Liver (tissue), 9 donors: ENCODE data around the gene ALG1. TPM values are rescaled to one million over a fixed set of nuclear protein-coding genes. Genes with fewer than 3 reads are reported as not detected.
A peak's percentile ranks its signal among the peaks of the same experiment; 100 is the strongest.

Experiments used
- DNase-seq: peaks from one replicate; pipeline ENCODE4 v3.0.0-alpha.2; 2017; ENCODE audit warnings: low spot score
- H3K27ac ChIP-seq, 2 donors: one replicate each; pipeline ENCODE4 v1.7.0; 2013; ENCODE audit warnings: inconsistent platforms in 2 of 2, low read length in 2 of 2, control low read depth in 1 of 2, low read depth in 1 of 2, mild to moderate bottlenecking in 1 of 2
- H3K27me3 ChIP-seq, 4 donors: one replicate each; pipeline versions ENCODE4 v1.6.1 to v1.7.0; 2013; ENCODE audit warnings: low read length in 3 of 4, inconsistent platforms in 1 of 4, mild to moderate bottlenecking in 1 of 4, moderate library complexity in 1 of 4; ENCODE audit not compliant: control insufficient read depth in 4 of 4, insufficient read depth in 4 of 4
- H3K36me3 ChIP-seq, 4 donors: one replicate each; pipeline versions ENCODE4 v1.6.1 to v1.7.0; 2013; ENCODE audit warnings: low read length in 3 of 4, mild to moderate bottlenecking in 3 of 4, low read depth in 1 of 4, moderate library complexity in 1 of 4; ENCODE audit not compliant: control insufficient read depth in 4 of 4, insufficient read depth in 3 of 4
- H3K4me1 ChIP-seq, 4 donors: one replicate each; pipeline versions ENCODE4 v1.6.1 to v1.7.0; 2013; ENCODE audit warnings: low read length in 3 of 4, mild to moderate bottlenecking in 3 of 4, moderate library complexity in 1 of 4; ENCODE audit not compliant: control insufficient read depth in 4 of 4, insufficient read depth in 4 of 4
- H3K4me3 ChIP-seq, 3 donors: one replicate each; pipeline versions ENCODE4 v1.6.1 to v1.7.0; 2013; ENCODE audit warnings: low read length in 3 of 3, control low read depth in 1 of 3, low read depth in 1 of 3, mild to moderate bottlenecking in 1 of 3
- H3K9ac ChIP-seq, 2 donors: one replicate each; pipeline ENCODE4 v1.7.0; 2013; ENCODE audit warnings: low read length in 2 of 2, mild to moderate bottlenecking in 2 of 2, moderate library complexity in 2 of 2, control low read depth in 1 of 2, low read depth in 1 of 2
- H3K9me3 ChIP-seq, 4 donors: one replicate each; pipeline versions ENCODE4 v1.6.1 to v1.7.0; 2013; ENCODE audit warnings: low read length in 3 of 4; ENCODE audit not compliant: control insufficient read depth in 4 of 4
- EGR1 ChIP-seq, 2 donors: IDR thresholded peaks; 2 replicates each; pipeline ENCODE4 v1.6.1; 2016 to 2018; ENCODE audit warnings: antibody characterized with exemption in 2 of 2, low read depth in 2 of 2
- FOXA1 ChIP-seq: IDR thresholded peaks from 2 replicates; pipeline ENCODE4 v1.6.1; 2016; ENCODE audit warnings: antibody characterized with exemption
- FOXA2 ChIP-seq: IDR thresholded peaks from 2 replicates; pipeline ENCODE4 v1.6.1; 2016; ENCODE audit warnings: antibody characterized with exemption
- HNF4G ChIP-seq: IDR thresholded peaks from 2 replicates; pipeline ENCODE4 v1.6.1; 2016; ENCODE audit warnings: antibody characterized with exemption
- JUND ChIP-seq, 2 donors: IDR thresholded peaks; 2 replicates each; pipeline ENCODE4 v1.6.1; 2016; ENCODE audit warnings: antibody characterized with exemption in 2 of 2
- MAX ChIP-seq: IDR thresholded peaks from 2 replicates; pipeline ENCODE4 v1.6.1; 2016; ENCODE audit warnings: antibody characterized with exemption
- NR2F2 ChIP-seq: IDR thresholded peaks from 2 replicates; pipeline ENCODE4 v1.6.1; 2016; ENCODE audit warnings: antibody characterized with exemption
- RAD21 ChIP-seq, 2 donors: IDR thresholded peaks; 2 replicates each; pipeline ENCODE4 v1.6.1; 2016; ENCODE audit warnings: antibody characterized with exemption in 2 of 2, mild to moderate bottlenecking in 2 of 2
- SP1 ChIP-seq: IDR thresholded peaks from 2 replicates; pipeline ENCODE4 v1.6.1; 2018; ENCODE audit warnings: antibody characterized with exemption, mild to moderate bottlenecking
- TAF1 ChIP-seq: conservative IDR thresholded peaks from 2 replicates; pipeline ENCODE4 v1.6.1; 2016; ENCODE audit warnings: antibody characterized with exemption, mild to moderate bottlenecking
- YY1 ChIP-seq: IDR thresholded peaks from 2 replicates; pipeline ENCODE4 v1.6.1; 2016; ENCODE audit warnings: antibody characterized with exemption, mild to moderate bottlenecking
- WGBS: extraction: QIAGEN DNeasy Blood & Tissue Kit; methylation state at CpG from one replicate; pipeline ENCODE4 v1.1.7; 2013; 5-methylcytosine and 5-hydroxymethylcytosine counted together
- polyA plus RNA-seq, 2 donors: library from polyadenylated mRNA; stranded (reverse) in 1 of 2; unstranded in 1 of 2; fragments of 200-250 nt in 1 of 2; fragments of >200 nt in 1 of 2; fragmentation: Nextera tagmentation in 1 of 2; extraction: Ambion mirVana in 1 of 2; gene quantifications; one replicate each; pipeline versions ENCODE4 v1.2.1 to v1.2.3, GENCODE V29; 2013 to 2015
- total RNA-seq, 2 donors: library from RNA; depleted of rRNA; stranded (reverse); fragments of >200 nt; gene quantifications; one replicate each; pipeline ENCODE4 v1.2.3, GENCODE V29; 2014
- TF ChIP-seq, protein P1 (sequence below): IDR thresholded peaks from 2 replicates; pipeline ENCODE4 v1.6.1; 2016; ENCODE audit warnings: antibody characterized with exemption
- TF ChIP-seq, protein P2 (sequence below): IDR thresholded peaks from 2 replicates; pipeline ENCODE4 v1.6.1; 2016; ENCODE audit warnings: antibody characterized with exemption
- TF ChIP-seq, protein P3 (sequence below): fragments of 150-350 bp; IDR thresholded peaks from 2 replicates; pipeline ENCODE4 v1.5.1; 2017; ENCODE audit warnings: improper control_type of control experiment, low read depth, low read length; ENCODE audit not compliant: missing input control
- donor health status: healthy.
- donor health status: healthy.
- donor health status: healthy.
- donor health status: healthy.
- donor health status: healthy.

ALG1 gene
- total and polyA plus RNA-seq, 4 donors, result 18.9 to 25.4 (median 20.6) TPM

GRCh38 chr16:5071341-5071680 is 332 bp upstream of the ALG1 start:
- Histone ChIP-seq H3K36me3 (peaks cover 5 to 12% (median 7%) of the 10 kb centered on the region in 4 donors), H3K4me1 (peaks cover 1 to 19% (median 8%) of the 10 kb centered on the region in 4 donors), H3K4me3 (peak overlapping the region; percentile 75 to 93 (median 83)), H3K9ac (peak overlapping the region; percentile 79 to 81), H3K27me3 (no peaks in the 10 kb centered on the region), H3K9me3 (no peaks in the 10 kb centered on the region), H3K27ac (peak overlapping the region; percentile 44 to 78)
- TF ChIP-seq FOXA1 (no peak), MAX (no peak), JUND (IDR thresholded peaks at IDR 0.05) (no peak), HNF4G (no peak), YY1 (no peak)
- no peak for DNase-seq
- 48% methylated on average over 7 of the region's 7 CpGs for WGBS

GRCh38 chr16:5072334-5073278 is 963 bp downstream of the ALG1 start:
- DNase-seq, result no peak
- Histone ChIP-seq H3K27ac (peak overlapping the region; percentile 44 to 78), H3K4me1 (peaks cover 1 to 19% (median 8%) of the 10 kb centered on the region in 4 donors), H3K27me3 (no peaks in the 10 kb centered on the region), H3K9ac (peak overlapping the region in 1 of 2 donors; percentile 75), H3K9me3 (no peaks in the 10 kb centered on the region), H3K36me3 (peaks cover 6 to 18% (median 14%) of the 10 kb centered on the region in 4 donors), H3K4me3 (peak overlapping the region; percentile 75 to 93 (median 83))
- TF ChIP-seq MAX, result no peak
- no peak for TF ChIP-seq SP1
- TF ChIP-seq, protein P1, sequence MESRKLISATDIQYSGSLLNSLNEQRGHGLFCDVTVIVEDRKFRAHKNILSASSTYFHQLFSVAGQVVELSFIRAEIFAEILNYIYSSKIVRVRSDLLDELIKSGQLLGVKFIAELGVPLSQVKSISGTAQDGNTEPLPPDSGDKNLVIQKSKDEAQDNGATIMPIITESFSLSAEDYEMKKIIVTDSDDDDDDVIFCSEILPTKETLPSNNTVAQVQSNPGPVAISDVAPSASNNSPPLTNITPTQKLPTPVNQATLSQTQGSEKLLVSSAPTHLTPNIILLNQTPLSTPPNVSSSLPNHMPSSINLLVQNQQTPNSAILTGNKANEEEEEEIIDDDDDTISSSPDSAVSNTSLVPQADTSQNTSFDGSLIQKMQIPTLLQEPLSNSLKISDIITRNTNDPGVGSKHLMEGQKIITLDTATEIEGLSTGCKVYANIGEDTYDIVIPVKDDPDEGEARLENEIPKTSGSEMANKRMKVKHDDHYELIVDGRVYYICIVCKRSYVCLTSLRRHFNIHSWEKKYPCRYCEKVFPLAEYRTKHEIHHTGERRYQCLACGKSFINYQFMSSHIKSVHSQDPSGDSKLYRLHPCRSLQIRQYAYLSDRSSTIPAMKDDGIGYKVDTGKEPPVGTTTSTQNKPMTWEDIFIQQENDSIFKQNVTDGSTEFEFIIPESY, result no peak
- no peak for TF ChIP-seq RAD21 (IDR thresholded peaks at IDR 0.05)
- TF ChIP-seq, protein P2, sequence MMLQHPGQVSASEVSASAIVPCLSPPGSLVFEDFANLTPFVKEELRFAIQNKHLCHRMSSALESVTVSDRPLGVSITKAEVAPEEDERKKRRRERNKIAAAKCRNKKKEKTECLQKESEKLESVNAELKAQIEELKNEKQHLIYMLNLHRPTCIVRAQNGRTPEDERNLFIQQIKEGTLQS, result no peak
- TF ChIP-seq NR2F2, result no peak
- TF ChIP-seq FOXA2, result no peak
- TF ChIP-seq, protein P3, sequence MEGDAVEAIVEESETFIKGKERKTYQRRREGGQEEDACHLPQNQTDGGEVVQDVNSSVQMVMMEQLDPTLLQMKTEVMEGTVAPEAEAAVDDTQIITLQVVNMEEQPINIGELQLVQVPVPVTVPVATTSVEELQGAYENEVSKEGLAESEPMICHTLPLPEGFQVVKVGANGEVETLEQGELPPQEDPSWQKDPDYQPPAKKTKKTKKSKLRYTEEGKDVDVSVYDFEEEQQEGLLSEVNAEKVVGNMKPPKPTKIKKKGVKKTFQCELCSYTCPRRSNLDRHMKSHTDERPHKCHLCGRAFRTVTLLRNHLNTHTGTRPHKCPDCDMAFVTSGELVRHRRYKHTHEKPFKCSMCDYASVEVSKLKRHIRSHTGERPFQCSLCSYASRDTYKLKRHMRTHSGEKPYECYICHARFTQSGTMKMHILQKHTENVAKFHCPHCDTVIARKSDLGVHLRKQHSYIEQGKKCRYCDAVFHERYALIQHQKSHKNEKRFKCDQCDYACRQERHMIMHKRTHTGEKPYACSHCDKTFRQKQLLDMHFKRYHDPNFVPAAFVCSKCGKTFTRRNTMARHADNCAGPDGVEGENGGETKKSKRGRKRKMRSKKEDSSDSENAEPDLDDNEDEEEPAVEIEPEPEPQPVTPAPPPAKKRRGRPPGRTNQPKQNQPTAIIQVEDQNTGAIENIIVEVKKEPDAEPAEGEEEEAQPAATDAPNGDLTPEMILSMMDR, result no peak
- TF ChIP-seq FOXA1, result no peak
- no peak for TF ChIP-seq EGR1 (IDR thresholded peaks at IDR 0.05; ENCODE audit: low read depth in 2 of 2)
- no peak for TF ChIP-seq TAF1
- 67% methylated on average over 12 of the region's 12 CpGs for WGBS
